Large intestine (tissue), 3 donors: Measurements from ENCODE around the gene TMEM255A. TPM values are rescaled to one million over a fixed set of nuclear protein-coding genes. Genes with fewer than 3 reads are reported as not detected.

Source experiments
- DNase-seq, 2 donors: peaks; one replicate each; pipeline versions ENCODE4 v3.0.0 to v3.0.0-alpha.2; 2013
- H3K27ac ChIP-seq: one replicate; pipeline ENCODE4 v1.5.1; 2013; ENCODE audit warnings: low read length
- H3K27me3 ChIP-seq: 2 replicates; pipeline ENCODE4 v1.6.1; 2013; ENCODE audit warnings: low read length; ENCODE audit not compliant: control insufficient read depth, insufficient read depth
- H3K36me3 ChIP-seq: 2 replicates; pipeline ENCODE4 v1.6.1; 2013; ENCODE audit warnings: low read length; ENCODE audit not compliant: control insufficient read depth, insufficient read depth
- H3K4me1 ChIP-seq: one replicate; pipeline ENCODE4 v1.6.1; 2013; ENCODE audit warnings: low read length; ENCODE audit not compliant: control insufficient read depth, insufficient read depth
- H3K4me3 ChIP-seq: one replicate; pipeline ENCODE4 v1.5.1; 2013; ENCODE audit warnings: low read length
- H3K9me3 ChIP-seq: one replicate; pipeline ENCODE4 v1.6.1; 2013; ENCODE audit warnings: mild to moderate bottlenecking, low read depth, low read length, moderate library complexity; ENCODE audit not compliant: control insufficient read depth
- WGBS: methylation state at CpG from one replicate; pipeline ENCODE4 v1.1.5; 2013; ENCODE audit warnings: low lambda C conversion rate; ENCODE audit not compliant: insufficient coverage; 5-methylcytosine and 5-hydroxymethylcytosine counted together
- polyA plus RNA-seq: library from polyadenylated mRNA; unstranded; fragments of 120-200 nt; gene quantifications from one replicate; pipeline ENCODE4 v1.2.1, GENCODE V29; 2013

Gene TMEM255A
- polyA plus RNA-seq, 1 donor: 1.6 TPM

GRCh38 chrX:120308959-120309872 is 2.0 kb downstream of the TMEM255A start:
- Histone ChIP-seq H3K27me3 (peaks cover 79% of the 10 kb centered on the region), H3K36me3 (no peaks in the 10 kb centered on the region), H3K4me1 (peaks cover 7% of the 10 kb centered on the region), H3K4me3 (peak overlapping the region; percentile 21), H3K27ac (no peak overlapping the region), H3K9me3 (peaks cover 2% of the 10 kb centered on the region)
- no CpG with 5 or more reads among the region's 52 CpGs for WGBS
- peak; percentile 47 to 67 for DNase-seq

- no peak for DNase-seq
Measured at GRCh38 chrX:120308558-120308957, 2.7 kb downstream of the TMEM255A start.

GRCh38 chrX:120306630-120307029 is 4.6 kb downstream of the TMEM255A start:
- peaks cover 72% of the 10 kb centered on the region for H3K27me3 ChIP-seq
- H3K27ac ChIP-seq: no peak overlapping the region
- H3K4me3 ChIP-seq: no peak overlapping the region
- no peaks in the 10 kb centered on the region for H3K36me3 ChIP-seq
- no CpG with 5 or more reads among the region's 2 CpGs for WGBS
- H3K9me3 ChIP-seq: peaks cover 2% of the 10 kb centered on the region
- no peak for DNase-seq
- peaks cover 7% of the 10 kb centered on the region for H3K4me1 ChIP-seq

More at GRCh38 chrX:120308558-120308957, 2.7 kb downstream of the TMEM255A start:
- H3K4me1 ChIP-seq: peaks cover 7% of the 10 kb centered on the region
- peaks cover 83% of the 10 kb centered on the region for H3K27me3 ChIP-seq
- H3K4me3 ChIP-seq: no peak overlapping the region
- H3K9me3 ChIP-seq: peaks cover 2% of the 10 kb centered on the region
- no CpG with 5 or more reads among the region's 12 CpGs for WGBS
- no peaks in the 10 kb centered on the region for H3K36me3 ChIP-seq
- no peak overlapping the region for H3K27ac ChIP-seq

- H3K27ac ChIP-seq: no peak overlapping the region
- WGBS: no CpG with 5 or more reads among the region's 11 CpGs
- no peaks in the 10 kb centered on the region for H3K36me3 ChIP-seq
- DNase-seq: no peak
- no peak overlapping the region for H3K4me3 ChIP-seq
- peaks cover 62% of the 10 kb centered on the region for H3K27me3 ChIP-seq
- H3K4me1 ChIP-seq: peaks cover 7% of the 10 kb centered on the region
- peaks cover 2% of the 10 kb centered on the region for H3K9me3 ChIP-seq
Measured at GRCh38 chrX:120305531-120306141, 5.6 kb downstream of the TMEM255A start.

- Histone ChIP-seq H3K27me3 (peaks cover 50% of the 10 kb centered on the region), H3K27ac (no peak overlapping the region), H3K36me3 (no peaks in the 10 kb centered on the region), H3K4me3 (no peak overlapping the region), H3K9me3 (no peaks in the 10 kb centered on the region), H3K4me1 (no peaks in the 10 kb centered on the region)
- WGBS: no CpG with 5 or more reads among the region's 8 CpGs
- no peak for DNase-seq
Measured at GRCh38 chrX:120304256-120304655, 7.0 kb downstream of the TMEM255A start.

GRCh38 chrX:120302434-120302833 is 8.8 kb downstream of the TMEM255A start:
- H3K36me3 ChIP-seq: no peaks in the 10 kb centered on the region
- WGBS: no CpG with 5 or more reads among the region's 4 CpGs
- no peaks in the 10 kb centered on the region for H3K4me1 ChIP-seq
- H3K4me3 ChIP-seq: no peak overlapping the region
- H3K27me3 ChIP-seq: peaks cover 31% of the 10 kb centered on the region
- no peaks in the 10 kb centered on the region for H3K9me3 ChIP-seq
- peak in 1 of 2 donors; percentile 9 for DNase-seq
- H3K27ac ChIP-seq: no peak overlapping the region

- WGBS: no CpG with 5 or more reads among the region's 4 CpGs
- Histone ChIP-seq H3K4me3 (no peak overlapping the region), H3K36me3 (no peaks in the 10 kb centered on the region), H3K4me1 (no peaks in the 10 kb centered on the region), H3K9me3 (no peaks in the 10 kb centered on the region), H3K27ac (no peak overlapping the region), H3K27me3 (peaks cover 29% of the 10 kb centered on the region)
- DNase-seq: no peak
Measured at GRCh38 chrX:120301960-120302359, 9.3 kb downstream of the TMEM255A start.

GRCh38 chrX:120301497-120301896 is 9.8 kb downstream of the TMEM255A start:
- no peak overlapping the region for H3K27ac ChIP-seq
- H3K36me3 ChIP-seq: no peaks in the 10 kb centered on the region
- DNase-seq: no peak
- WGBS: no CpG with 5 or more reads among the region's 2 CpGs
- H3K4me3 ChIP-seq: no peak overlapping the region
- peaks cover 25% of the 10 kb centered on the region for H3K27me3 ChIP-seq
- H3K4me1 ChIP-seq: no peaks in the 10 kb centered on the region
- no peaks in the 10 kb centered on the region for H3K9me3 ChIP-seq

GRCh38 chrX:120299928-120300327 is 11.3 kb downstream of the TMEM255A start:
- Histone ChIP-seq H3K27me3 (peaks cover 11% of the 10 kb centered on the region), H3K36me3 (no peaks in the 10 kb centered on the region), H3K9me3 (no peaks in the 10 kb centered on the region), H3K4me1 (no peaks in the 10 kb centered on the region), H3K27ac (no peak overlapping the region), H3K4me3 (no peak overlapping the region)
- no CpG with 5 or more reads among the region's 2 CpGs for WGBS
- DNase-seq: no peak

GRCh38 chrX:120297923-120298322 is 13.3 kb downstream of the TMEM255A start:
- Histone ChIP-seq H3K27ac (no peak overlapping the region), H3K9me3 (no peaks in the 10 kb centered on the region), H3K4me1 (no peaks in the 10 kb centered on the region), H3K4me3 (no peak overlapping the region), H3K36me3 (no peaks in the 10 kb centered on the region), H3K27me3 (peaks cover 2% of the 10 kb centered on the region)
- no CpG with 5 or more reads among the region's 1 CpG for WGBS
- no peak for DNase-seq
